ENCODE measurements around the gene RPA1. TPM values are rescaled to one million over a fixed set of nuclear protein-coding genes. Genes with fewer than 3 reads are reported as not detected.
A peak's percentile ranks its signal among the peaks of the same experiment; 100 is the strongest.

RPA1 gene
- total RNA-seq, 1 experiment from 2014 or later = 45.4 TPM

DNA sequence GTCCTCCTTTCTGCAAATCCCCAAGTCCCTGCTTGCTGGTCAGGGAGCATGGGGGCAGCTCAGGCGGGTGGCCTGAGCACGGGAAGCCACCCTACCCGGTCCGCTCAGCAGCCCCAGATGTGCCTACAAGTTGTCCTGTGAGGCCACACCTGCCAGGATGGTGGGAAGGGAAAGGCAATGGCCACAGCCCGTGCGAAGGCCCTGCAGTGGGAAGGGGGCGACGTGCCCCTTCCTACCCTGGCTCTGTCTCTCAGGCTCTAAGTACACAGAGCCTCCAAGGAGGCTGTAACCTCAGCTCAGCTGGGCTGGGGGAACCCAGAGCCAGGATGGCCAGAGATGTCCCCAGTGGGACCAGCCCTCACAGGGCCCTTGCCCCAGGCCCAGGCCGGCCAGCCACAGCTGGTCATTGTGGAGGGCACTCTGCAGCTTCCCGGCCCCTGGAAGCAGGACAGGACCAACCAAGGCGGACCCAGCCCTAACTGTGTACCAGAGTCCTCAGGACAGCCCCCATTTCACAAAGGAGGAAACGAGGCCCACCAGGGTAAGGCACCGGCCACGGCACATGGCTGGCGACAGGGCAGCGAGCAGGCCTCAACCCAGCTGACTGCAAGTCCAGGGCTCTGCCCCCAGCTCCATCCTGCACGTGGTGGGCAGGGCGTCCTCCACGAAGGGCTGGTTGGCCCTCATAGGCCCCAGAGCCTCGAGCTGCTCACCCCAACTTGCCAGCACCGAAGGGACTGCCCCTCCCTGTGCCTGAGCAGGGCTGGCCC, 113.0 kb downstream of the RPA1 start:
- Histone ChIP-seq H3K9me3 (replicated peaks) (no peaks in the 10 kb centered on the region), H3K27me3 (no peaks in the 10 kb centered on the region; the same call in 1 of the 2 replicates), H3K4me3 (no peak overlapping the region), H3K4me1 (peaks cover 23% of the 10 kb centered on the region), H3K27ac (no peak overlapping the region), H3K36me3 (no peaks in the 10 kb centered on the region)
- no peak for DNase-seq

DNA sequence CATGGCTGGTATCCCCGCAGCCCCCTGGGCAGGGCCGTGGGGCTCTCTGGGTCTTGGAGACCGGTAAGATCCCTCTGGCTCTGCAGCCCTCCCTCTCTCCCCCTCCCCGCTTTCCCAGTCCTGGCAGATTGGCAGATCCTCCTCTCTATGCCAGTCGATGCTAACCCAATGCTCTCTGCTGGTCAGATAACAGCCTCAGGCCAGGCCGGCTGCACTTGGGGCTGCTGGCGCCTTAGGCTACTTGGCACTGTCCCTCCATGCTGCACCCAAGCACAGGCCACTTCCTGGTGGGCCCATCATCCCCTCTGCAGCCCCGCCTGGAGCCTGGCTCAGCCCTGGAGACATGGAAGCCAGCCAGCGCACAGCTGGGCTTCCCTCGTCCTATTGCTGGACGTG, 113.6 kb downstream of the RPA1 start:
- Histone ChIP-seq H3K36me3 (no peaks in the 10 kb centered on the region), H3K4me3 (no peak overlapping the region), H3K9me3 (replicated peaks) (no peaks in the 10 kb centered on the region), H3K4me1 (peaks cover 28% of the 10 kb centered on the region), H3K27me3 (no peaks in the 10 kb centered on the region; the same call in 1 of the 2 replicates), H3K27ac (no peak overlapping the region)
- DNase-seq = no peak

DNA sequence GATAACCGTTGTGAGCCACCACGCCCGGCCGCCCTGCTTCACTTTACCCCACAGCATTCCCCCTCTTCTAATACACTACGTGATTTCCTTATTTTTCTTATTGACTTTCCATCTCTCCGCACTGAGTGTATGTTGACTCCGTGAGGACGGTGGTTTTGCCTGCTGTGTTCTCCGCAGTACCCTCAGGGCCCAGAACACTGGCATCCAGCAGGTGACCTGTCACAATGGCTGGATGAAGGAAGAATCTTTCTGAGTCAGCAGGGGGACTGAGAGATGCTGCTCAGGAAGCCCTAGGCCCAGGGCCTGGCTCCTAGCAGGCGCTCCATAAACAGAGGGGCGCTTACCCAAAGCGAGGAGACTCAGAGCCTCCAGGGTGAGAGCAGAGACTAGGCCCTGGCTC, 115.8 kb downstream of the RPA1 start:
- no peaks in the 10 kb centered on the region; the same call in 1 of the 2 replicates for H3K27me3 ChIP-seq
- no peaks in the 10 kb centered on the region for H3K9me3 ChIP-seq (replicated peaks)
- no peaks in the 10 kb centered on the region for H3K36me3 ChIP-seq
- no peak overlapping the region for H3K27ac ChIP-seq
- H3K4me3 ChIP-seq = no peak overlapping the region
- H3K4me1 ChIP-seq = peaks cover 22% of the 10 kb centered on the region
- DNase-seq = no peak

DNA sequence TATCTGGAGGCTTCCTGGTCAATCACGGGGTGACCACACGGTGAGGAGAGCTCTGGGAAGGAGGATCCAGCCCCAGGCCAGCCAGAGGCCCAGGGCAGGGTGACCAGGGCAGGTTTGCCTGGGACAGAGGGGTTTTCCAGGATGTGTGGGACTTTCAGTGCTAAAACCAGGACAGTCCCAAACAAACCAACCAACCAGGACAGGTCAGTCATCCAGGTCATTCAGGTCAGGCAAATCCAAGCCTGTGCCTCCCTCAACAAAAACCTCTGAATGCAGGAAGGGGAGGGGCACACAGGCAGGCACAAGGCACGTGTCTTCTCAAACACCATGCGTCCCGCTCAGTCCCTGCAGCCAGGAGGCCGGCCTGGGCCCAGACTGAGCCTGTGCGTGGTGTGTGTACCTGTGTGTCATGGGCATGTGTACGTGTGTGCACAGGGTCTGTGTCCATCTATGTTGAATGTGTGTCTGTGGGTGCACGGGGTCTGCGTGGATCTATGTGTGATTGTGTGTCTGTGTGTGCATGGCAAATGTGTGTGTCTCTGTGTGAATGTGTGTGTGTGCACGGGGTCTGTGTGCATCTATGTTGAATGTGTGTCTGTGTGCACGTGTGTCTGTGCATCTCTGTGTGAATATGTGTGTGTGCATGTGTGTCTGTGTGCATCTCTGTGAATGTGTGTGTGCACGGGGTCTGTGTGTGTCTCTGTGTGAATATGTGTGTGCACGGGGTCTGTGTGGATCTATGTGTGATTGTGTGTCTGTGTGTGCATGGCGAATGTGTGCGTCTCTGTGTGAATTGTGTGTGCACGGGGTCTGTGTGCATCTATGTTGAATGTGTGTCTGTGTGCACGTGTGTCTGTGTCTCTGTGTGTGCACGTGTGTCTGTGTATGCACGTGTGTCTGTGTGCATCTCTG, 116.5 kb downstream of the RPA1 start:
- H3K36me3 ChIP-seq = no peaks in the 10 kb centered on the region
- peaks cover 15% of the 10 kb centered on the region for H3K4me1 ChIP-seq
- H3K9me3 ChIP-seq (replicated peaks) = no peaks in the 10 kb centered on the region
- no peak overlapping the region for H3K27ac ChIP-seq
- H3K27me3 ChIP-seq = no peaks in the 10 kb centered on the region
- no peak overlapping the region for H3K4me3 ChIP-seq
- no peak for DNase-seq

DNA sequence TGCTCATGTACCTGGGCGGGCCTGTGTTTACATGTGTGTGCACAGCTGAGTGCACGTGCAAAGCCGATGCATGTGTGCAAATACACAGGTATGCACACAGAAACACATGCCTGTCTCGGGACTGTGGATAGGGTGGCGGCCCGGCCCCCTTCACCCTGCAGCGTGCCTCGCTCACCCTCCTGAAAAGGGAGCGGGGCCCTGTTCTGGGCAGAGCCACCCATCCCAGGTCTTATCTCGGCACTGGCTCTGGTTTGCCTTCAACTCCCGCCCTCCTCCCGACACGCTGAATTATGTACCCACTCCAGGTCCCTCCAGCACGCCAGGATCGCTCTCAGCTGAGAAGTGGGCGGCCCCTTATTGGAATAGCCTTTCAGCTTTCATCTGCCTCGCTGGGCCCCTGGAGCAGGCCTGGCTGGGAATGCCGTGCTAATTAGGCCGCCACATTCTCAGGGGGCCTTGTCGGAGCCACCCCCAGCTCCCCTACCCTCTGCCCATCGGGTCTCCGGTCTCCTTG, 117.5 kb downstream of the RPA1 start:
- Histone ChIP-seq H3K27ac (peak overlapping the region; percentile 34), H3K36me3 (no peaks in the 10 kb centered on the region), H3K4me1 (peaks cover 10% of the 10 kb centered on the region; the same call in 1 of the 2 replicates), H3K4me3 (peak overlapping the region; percentile 37), H3K27me3 (no peaks in the 10 kb centered on the region), H3K9me3 (replicated peaks) (no peaks in the 10 kb centered on the region)
- DNase-seq = peak; percentile 68 to 72

DNA sequence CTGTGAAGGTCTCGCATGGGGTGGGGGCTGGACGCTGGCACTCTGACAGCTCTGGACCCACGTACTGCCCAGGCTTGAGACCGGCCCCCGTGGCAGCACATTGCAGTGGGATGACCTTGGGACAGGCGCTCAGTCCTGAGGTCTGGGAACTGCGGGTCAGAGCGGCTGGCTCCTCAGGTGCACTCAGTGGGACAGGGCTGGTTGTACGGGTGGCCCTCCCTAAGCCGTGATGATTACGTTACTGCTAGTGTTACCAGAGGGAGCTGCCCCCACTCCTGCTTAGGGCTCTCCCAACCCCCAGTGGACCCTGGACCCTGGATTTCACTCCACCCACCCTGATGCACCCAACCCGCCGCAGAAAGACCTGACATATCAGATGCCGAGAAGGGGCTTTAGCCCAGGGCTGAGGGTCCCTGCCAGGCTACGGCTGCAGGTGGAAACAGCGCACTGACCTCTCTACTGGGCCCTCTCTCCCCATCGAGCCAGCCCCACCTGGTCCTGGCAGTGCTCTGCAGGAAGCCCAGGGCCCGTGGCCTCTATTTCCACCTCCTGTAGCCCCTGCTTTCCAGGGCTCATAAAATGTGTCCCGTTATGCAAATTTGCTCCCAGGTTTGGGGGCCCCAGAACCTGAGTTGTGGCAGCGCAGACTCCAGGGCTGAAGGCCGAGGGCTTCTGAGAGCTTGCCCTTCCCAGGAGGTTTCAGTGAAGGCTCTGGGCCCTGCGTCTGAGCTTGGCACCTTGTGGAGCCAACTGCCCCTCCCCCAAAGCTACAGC, 118.1 kb downstream of the RPA1 start:
- no peak for DNase-seq
- Histone ChIP-seq H3K36me3 (no peaks in the 10 kb centered on the region), H3K9me3 (replicated peaks) (no peaks in the 10 kb centered on the region), H3K4me3 (peak overlapping the region; percentile 37), H3K27ac (peak overlapping the region; percentile 34), H3K4me1 (peaks cover 10% of the 10 kb centered on the region; the same call in 1 of the 2 replicates), H3K27me3 (no peaks in the 10 kb centered on the region)

DNA sequence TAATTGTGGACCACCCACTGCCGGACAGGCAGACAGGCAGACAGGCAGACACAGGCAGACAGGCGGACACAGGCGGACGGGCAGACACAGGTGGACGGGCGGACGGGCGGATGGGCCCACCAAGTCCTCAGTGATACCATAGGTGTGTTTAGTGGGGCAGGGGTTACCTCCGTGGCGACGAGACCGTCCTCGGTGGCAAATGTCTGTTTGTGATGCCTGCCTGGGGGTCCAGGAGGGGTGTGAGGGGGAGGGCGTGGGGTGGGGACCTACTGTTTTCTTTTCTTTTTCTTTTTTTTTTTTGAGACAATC, 118.7 kb downstream of the RPA1 start:
- DNase-seq = no peak
- Histone ChIP-seq H3K4me3 (no peak overlapping the region), H3K36me3 (no peaks in the 10 kb centered on the region), H3K9me3 (replicated peaks) (no peaks in the 10 kb centered on the region), H3K27ac (no peak overlapping the region), H3K27me3 (no peaks in the 10 kb centered on the region), H3K4me1 (peaks cover 10% of the 10 kb centered on the region; the same call in 1 of the 2 replicates)

Other genes with a start within 250 kb of the RPA1 start
- 0.63 and 0.66 TPM in 2 replicates for gene SLC43A2, start 201.2 kb upstream of the RPA1 start, total RNA-seq (2014; rRNA removed; shearing (Covaris generic))
- gene SCARF1, start 184.3 kb upstream of the RPA1 start, total RNA-seq (2014; rRNA removed; shearing (Covaris generic)) = 0.06 and 0.13 TPM in 2 replicates
- 0.28 and 0.67 TPM in 2 replicates for gene RILP, start 180.1 kb upstream of the RPA1 start, total RNA-seq (2014; rRNA removed; shearing (Covaris generic))
- gene PRPF8, start 145.1 kb upstream of the RPA1 start, total RNA-seq (2014; rRNA removed; shearing (Covaris generic)) = 144 and 145 TPM in 2 replicates
- gene TLCD2, start 119.6 kb upstream of the RPA1 start, total RNA-seq (2014; rRNA removed; shearing (Covaris generic)) = 1.2 and 1.3 TPM in 2 replicates
- 8.7 and 10.9 TPM in 2 replicates for gene WDR81, start 105.3 kb upstream of the RPA1 start, total RNA-seq (2014; rRNA removed; shearing (Covaris generic))
- gene SERPINF2, start 87.1 kb upstream of the RPA1 start, total RNA-seq (2014; rRNA removed; shearing (Covaris generic)) = not detected in 2 replicates
- 182 TPM in 2 replicates for gene SERPINF1, start 67.9 kb upstream of the RPA1 start, total RNA-seq (2014; rRNA removed; shearing (Covaris generic))
- gene SMYD4, start 103 bp upstream of the RPA1 start, total RNA-seq (2014; rRNA removed; shearing (Covaris generic)) = 9.6 and 10.1 TPM in 2 replicates
- 0.61 and 0.83 TPM in 2 replicates for gene RTN4RL1, start 195.3 kb downstream of the RPA1 start, total RNA-seq (2014; rRNA removed; shearing (Covaris generic))
- gene DPH1, start 200.1 kb downstream of the RPA1 start, total RNA-seq (2014; rRNA removed; shearing (Covaris generic)) = 14.4 and 14.6 TPM in 2 replicates
- 14.1 and 17.2 TPM in 2 replicates for gene OVCA2, start 212.0 kb downstream of the RPA1 start, total RNA-seq (2014; rRNA removed; shearing (Covaris generic))
- 0.13 and 0.18 TPM in 2 replicates for gene HIC1, start 225.1 kb downstream of the RPA1 start, total RNA-seq (2014; rRNA removed; shearing (Covaris generic))